GM12878 (cell line): ENCODE data around the gene SLC1A2. TPM values are rescaled to one million over a fixed set of nuclear protein-coding genes. Genes with fewer than 3 reads are reported as not detected.

ENCODE experiments used
- ATAC-seq: fragments of 200-7000 bp; cut with Tn5 transposase; 3 replicates; pipeline ENCODE4 v1.9.1; 2020; ENCODE audit warnings: mild to moderate bottlenecking, moderate library complexity
- BruUV-seq: library from RNA; stranded (reverse); fragments of 400-500 nt; replicated peaks from 2 replicates; lab custom pipeline; 2021; lab: Mats Ljungman, UMichigan
- CTCF ChIA-PET: fragments of 300-600 bp; sonication (Branson Sonifier 250); formaldehyde crosslinking; extraction: SDS; loops from one replicate; lab custom pipeline; 2021; ENCODE audit warnings: inconsistent platforms; lab: Yijun Ruan, JAX
- POLR2A ChIA-PET: fragments of 350-600 bp; formaldehyde crosslinking; extraction: SDS; loops from one replicate; lab custom pipeline; 2021; ENCODE audit warnings: inconsistent platforms; lab: Charles Lee
- RAD21 ChIA-PET: fragments of 300-600 bp; sonication (Branson Sonifier 250); formaldehyde crosslinking; loops from one replicate; lab custom pipeline; 2023; ENCODE audit warnings: antibody characterized with exemption; ENCODE audit not compliant: unreplicated experiment; lab: Charles Lee
- SMC1A ChIA-PET: fragments of 300-600 bp; sonication (Branson Sonifier 250); formaldehyde crosslinking; loops from one replicate; lab custom pipeline; 2023; ENCODE audit not compliant: unreplicated experiment, uncharacterized antibody; lab: Charles Lee
- DNase-seq: peaks from one replicate; pipeline ENCODE4 v3.0.0-alpha.2; 2011; ENCODE audit warnings: low read depth, low spot score
- FAIRE-seq: peaks from 3 replicates; lab custom pipeline; 2011; peaks lifted over from hg19 to GRCh38; lab: Jason Lieb, UNC
- H2AFZ ChIP-seq: 2 replicates; pipeline ENCODE4 v1.6.0; 2011; ENCODE audit warnings: low read depth, low read length, control low read depth; ENCODE audit not compliant: control insufficient read depth
- H3K27ac ChIP-seq: 2 replicates; pipeline ENCODE4 v1.5.1; 2011; ENCODE audit warnings: control low read depth; ENCODE audit not compliant: control insufficient read depth, insufficient read depth
- H3K27me3 ChIP-seq, 2 experiments: replicated peaks in 1 of 2; 2 replicates each; pipeline versions ENCODE4 v1.6.0 to v1.6.1; 2011; ENCODE audit warnings: low read length in 1 of 2; ENCODE audit not compliant: control insufficient read depth in 2 of 2, insufficient read depth in 2 of 2
- H3K36me3 ChIP-seq, 2 experiments: 2 replicates each; pipeline ENCODE4 v1.5.1; 2011; ENCODE audit warnings: low read length in 1 of 2; ENCODE audit not compliant: control insufficient read depth in 2 of 2, insufficient read depth in 2 of 2
- H3K4me1 ChIP-seq: 2 replicates; pipeline ENCODE4 v1.6.1; 2011; ENCODE audit warnings: mild to moderate bottlenecking, low read length, moderate library complexity, mixed read lengths; ENCODE audit not compliant: control insufficient read depth, insufficient read depth
- H3K4me2 ChIP-seq: 2 replicates; pipeline ENCODE4 v1.6.0; 2011; ENCODE audit warnings: control low read depth; ENCODE audit not compliant: control insufficient read depth, insufficient read depth
- H3K4me3 ChIP-seq: fragments of 200-600 bp; sonication (generic); 2 replicates; pipeline ENCODE4 v1.5.1; 2016
- H3K79me2 ChIP-seq: 2 replicates; pipeline ENCODE4 v1.6.0; 2011; ENCODE audit warnings: low read length; ENCODE audit not compliant: control insufficient read depth, insufficient read depth
- H3K9ac ChIP-seq: 2 replicates; pipeline ENCODE4 v1.8.0; 2011; ENCODE audit warnings: low read length, control low read depth, mixed read lengths; ENCODE audit not compliant: control insufficient read depth, insufficient read depth
- H3K9me3 ChIP-seq: replicated peaks from 3 replicates; pipeline ENCODE4 v1.5.1; 2011; ENCODE audit warnings: mild to moderate bottlenecking, low read length; ENCODE audit not compliant: control insufficient read depth, insufficient read depth
- H4K20me1 ChIP-seq: 2 replicates; pipeline ENCODE4 v1.6.0; 2011; ENCODE audit not compliant: control insufficient read depth, insufficient read depth
- CBX3 ChIP-seq: fragments of 200-600 bp; sonication (generic); IDR thresholded peaks from 2 replicates; pipeline ENCODE4 v1.6.1; 2016; ENCODE audit warnings: low read depth, borderline replicate concordance
- CBX5 ChIP-seq: sonication (generic); IDR thresholded peaks from 2 replicates; pipeline ENCODE4 v1.6.1; 2016; ENCODE audit warnings: low read depth, moderate library complexity, mild to moderate bottlenecking, inconsistent platforms
- CEBPZ ChIP-seq: fragments of 150-350 bp; IDR thresholded peaks from 2 replicates; pipeline ENCODE4 v1.6.1; 2016; ENCODE audit warnings: low read depth, low read length
- JUNB ChIP-seq: IDR thresholded peaks from 2 replicates; pipeline ENCODE4 v1.6.1; 2016; ENCODE audit warnings: antibody characterized with exemption, mild to moderate bottlenecking
- JUND ChIP-seq: IDR thresholded peaks from 2 replicates; pipeline ENCODE4 v1.6.1; 2012; ENCODE audit warnings: low read depth, mild to moderate bottlenecking, low read length, improper control_type of control experiment, moderate library complexity
- RELA ChIP-seq: fragments of 450-650 bp; IDR thresholded peaks from 2 replicates; pipeline ENCODE4 v1.8.0; 2014; ENCODE audit warnings: borderline replicate concordance; ENCODE audit not compliant: partially characterized antibody
- ZBTB40 ChIP-seq: fragments of 450-650 bp; IDR thresholded peaks from 2 replicates; pipeline ENCODE4 v1.6.1; 2016; ENCODE audit warnings: mild to moderate bottlenecking, moderate library complexity, borderline replicate concordance
- WGBS: methylation state at CpG from one replicate; pipeline ENCODE4 v1.1.6; 2016; ENCODE audit warnings: low lambda C conversion rate; ENCODE audit not compliant: insufficient replicate concordance, insufficient coverage; ENCODE audit errors: missing lambda C conversion rate; 5-methylcytosine and 5-hydroxymethylcytosine counted together
- in situ Hi-C: fragments of 300-500 bp; cut with MboI; formaldehyde crosslinking; loops from 9 replicates; pipeline ENCODE4 v1.14.3; 2018; ENCODE audit warnings: mixed read lengths
- intact Hi-C: fragments of 100-400 bp; cut with micrococcal nuclease; formaldehyde crosslinking; loops from one replicate; pipeline ENCODE4 v1.14.2; 2022; ENCODE audit not compliant: unreplicated experiment
- polyA plus RNA-seq, 11 experiments: library from polyadenylated mRNA; depleted of rRNA in 4 of 11; unstranded in 6 of 11; stranded (reverse) in 5 of 11; fragments of >200 nt; fragmentation: Nextera tagmentation in 4 of 11; fragmentation: Illumina TruSeq in 1 of 11; extraction: Ambion mirVana in 4 of 11; extraction: Trizol in 1 of 11; gene quantifications; 1 replicate in 1 of 11; 2 replicates in 10 of 11; pipeline versions ENCODE4 v1.2.1 to v1.2.3, GENCODE V29; 2011 to 2016; ENCODE audit warnings: inconsistent platforms in 2 of 11, missing spikeins in 2 of 11, low read depth in 1 of 11
- total RNA-seq, 4 experiments: library from RNA; depleted of rRNA in 3 of 4; stranded (reverse); fragments of >200 nt in 3 of 4; fragmentation: Illumina TruSeq in 1 of 4; extraction: Trizol in 1 of 4; gene quantifications; 2 replicates each; pipeline versions ENCODE4 v1.2.1 to v1.2.3, GENCODE V29; 2013 to 2021

The SLC1A2 gene
- total and polyA plus RNA-seq, 10 of the 15 experiments (the other 5 are each of a cell fraction or from before 2014, with no cell fraction given), result 0.01 to 0.84 (median 0.22) TPM; not detected in 1

- H3K9ac ChIP-seq, result no peak overlapping the region
- WGBS, result 76% methylated on average over 3 of the region's 3 CpGs
- H3K36me3 ChIP-seq, result peaks cover 0 to 2% of the 10 kb centered on the region in 2 experiments; a peak in 1 of 4 replicates
- H2AFZ ChIP-seq, result no peak overlapping the region
- H3K4me3 ChIP-seq, result no peak overlapping the region
- TF ChIP-seq CBX3 (no peak), JUND (no peak), CBX5 (no peak), JUNB (no peak), CEBPZ (no peak), RELA (no peak), ZBTB40 (no peak)
- intact Hi-C loops, result no loop called here
- ChIA-PET SMC1A (interaction anchor here (0.9 to 1.6 kb wide), 2 partner anchors 10 to 16 kb away, joined by 3 to 4 read pairs; no protein-coding TSS in a partner anchor), POLR2A (no interaction called here), CTCF (interaction anchor here (1.5 to 1.7 kb wide), 2 partner anchors 12 to 79 kb away, joined by 3 to 5 read pairs; no protein-coding TSS in a partner anchor), RAD21 (interaction anchor here (1.0 kb wide), 1 partner anchor 159 kb away, joined by 3 read pairs; no protein-coding TSS in a partner anchor)
- ATAC-seq, result no peak
- H4K20me1 ChIP-seq, result no peaks in the 10 kb centered on the region
- no peaks in the 10 kb centered on the region for H3K27me3 ChIP-seq
- no peak for DNase-seq
- no peak for FAIRE-seq
- no peak overlapping the region for H3K4me2 ChIP-seq
- in situ Hi-C loops, result no loop called here
- no peak overlapping the region for H3K27ac ChIP-seq
- H3K9me3 ChIP-seq, result no peaks in the 10 kb centered on the region
- H3K4me1 ChIP-seq, result no peaks in the 10 kb centered on the region
- H3K79me2 ChIP-seq, result no peaks in the 10 kb centered on the region
- BruUV-seq, result no TSS peak
Measured at GRCh38 chr11:35225946-35226520, 193.3 kb downstream of the SLC1A2 start.
